Measurements from ENCODE around the gene WDR5B. TPM values are rescaled to one million over a fixed set of nuclear protein-coding genes. Genes with fewer than 3 reads are reported as not detected.
A peak's percentile ranks its signal among the peaks of the same experiment; 100 is the strongest.

WDR5B gene
- total and polyA plus RNA-seq, 2 of the 8 experiments (the other 6 are each of a cell fraction or from before 2014, with no cell fraction given): 1.9 to 3.5 TPM

DNA sequence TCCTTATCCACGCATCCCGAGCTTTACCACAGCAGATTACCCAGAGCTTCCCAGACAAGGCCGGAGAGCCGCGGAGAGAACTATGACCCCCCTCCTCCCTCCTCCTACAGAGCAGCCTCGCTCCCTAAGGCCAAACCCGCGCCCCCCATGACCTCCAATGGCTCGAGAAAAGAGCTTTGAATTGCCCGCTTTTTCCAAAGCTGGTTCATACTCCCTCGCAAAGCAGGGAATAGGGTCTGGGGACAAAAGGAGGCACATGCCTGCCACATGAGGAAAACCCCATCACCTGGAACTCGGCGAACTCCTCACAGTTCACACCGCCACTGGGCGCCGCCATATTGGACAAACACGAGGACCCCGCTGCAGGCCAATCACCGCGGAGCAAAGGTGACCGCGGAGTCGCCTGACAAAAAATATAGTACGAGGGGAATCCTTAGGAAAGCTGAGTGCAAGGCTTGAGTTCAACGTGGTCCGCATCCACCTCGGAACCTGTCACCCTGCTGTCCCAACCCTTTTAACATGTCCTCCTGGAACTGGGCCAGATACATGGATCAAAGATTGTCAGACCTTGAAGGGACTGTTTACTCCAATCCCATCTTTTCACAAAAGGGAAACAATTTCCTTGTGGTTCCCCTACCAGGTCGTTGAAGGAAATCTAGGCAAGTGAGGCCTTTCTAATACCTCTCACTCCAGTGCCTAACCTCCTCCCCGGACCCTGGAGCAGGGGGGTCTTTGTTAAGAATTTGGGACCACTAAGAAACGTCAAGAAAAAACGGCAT is 32.8 kb downstream of the WDR5B start, which contains the start of gene MIX23 (continued):
- TF ChIP-seq SP4 (IDR thresholded peaks at IDR 0.05; ENCODE audit: low read length) (peak; percentile 52; the same call in 1 of the 2 replicates), JUND (IDR thresholded peaks at IDR 0.05; ENCODE audit: low read length) (no peak), MAFK (IDR thresholded peaks at IDR 0.05; ENCODE audit: low read depth, low read length) (no peak), YY1 (IDR thresholded peaks at IDR 0.05; ENCODE audit: low read depth, low read length) (peak; percentile 99), PHF8 (conservative IDR thresholded peaks at IDR 0.05; ENCODE audit: low read depth, low read length) (peak; percentile 95), SP1 (IDR thresholded peaks at IDR 0.05; ENCODE audit: low read depth, low read length) (peak; percentile 71; the same call in 1 of the 2 replicates), TAF1 (IDR thresholded peaks at IDR 0.05; ENCODE audit: low read depth, low read length) (peak; percentile 98), BRCA1 (IDR thresholded peaks at IDR 0.05; ENCODE audit: low read depth, low read length) (no peak), GABPA (IDR thresholded peaks at IDR 0.05; ENCODE audit: borderline replicate concordance, insufficient read depth, low read length) (0 out of 2 replicates have a peak, but pooled peaks have one; percentile 9)
- TF ChIP-seq, protein P1, sequence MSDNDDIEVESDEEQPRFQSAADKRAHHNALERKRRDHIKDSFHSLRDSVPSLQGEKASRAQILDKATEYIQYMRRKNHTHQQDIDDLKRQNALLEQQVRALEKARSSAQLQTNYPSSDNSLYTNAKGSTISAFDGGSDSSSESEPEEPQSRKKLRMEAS (IDR thresholded peaks at IDR 0.05): peak; percentile 88
- TF ChIP-seq, protein P2, sequence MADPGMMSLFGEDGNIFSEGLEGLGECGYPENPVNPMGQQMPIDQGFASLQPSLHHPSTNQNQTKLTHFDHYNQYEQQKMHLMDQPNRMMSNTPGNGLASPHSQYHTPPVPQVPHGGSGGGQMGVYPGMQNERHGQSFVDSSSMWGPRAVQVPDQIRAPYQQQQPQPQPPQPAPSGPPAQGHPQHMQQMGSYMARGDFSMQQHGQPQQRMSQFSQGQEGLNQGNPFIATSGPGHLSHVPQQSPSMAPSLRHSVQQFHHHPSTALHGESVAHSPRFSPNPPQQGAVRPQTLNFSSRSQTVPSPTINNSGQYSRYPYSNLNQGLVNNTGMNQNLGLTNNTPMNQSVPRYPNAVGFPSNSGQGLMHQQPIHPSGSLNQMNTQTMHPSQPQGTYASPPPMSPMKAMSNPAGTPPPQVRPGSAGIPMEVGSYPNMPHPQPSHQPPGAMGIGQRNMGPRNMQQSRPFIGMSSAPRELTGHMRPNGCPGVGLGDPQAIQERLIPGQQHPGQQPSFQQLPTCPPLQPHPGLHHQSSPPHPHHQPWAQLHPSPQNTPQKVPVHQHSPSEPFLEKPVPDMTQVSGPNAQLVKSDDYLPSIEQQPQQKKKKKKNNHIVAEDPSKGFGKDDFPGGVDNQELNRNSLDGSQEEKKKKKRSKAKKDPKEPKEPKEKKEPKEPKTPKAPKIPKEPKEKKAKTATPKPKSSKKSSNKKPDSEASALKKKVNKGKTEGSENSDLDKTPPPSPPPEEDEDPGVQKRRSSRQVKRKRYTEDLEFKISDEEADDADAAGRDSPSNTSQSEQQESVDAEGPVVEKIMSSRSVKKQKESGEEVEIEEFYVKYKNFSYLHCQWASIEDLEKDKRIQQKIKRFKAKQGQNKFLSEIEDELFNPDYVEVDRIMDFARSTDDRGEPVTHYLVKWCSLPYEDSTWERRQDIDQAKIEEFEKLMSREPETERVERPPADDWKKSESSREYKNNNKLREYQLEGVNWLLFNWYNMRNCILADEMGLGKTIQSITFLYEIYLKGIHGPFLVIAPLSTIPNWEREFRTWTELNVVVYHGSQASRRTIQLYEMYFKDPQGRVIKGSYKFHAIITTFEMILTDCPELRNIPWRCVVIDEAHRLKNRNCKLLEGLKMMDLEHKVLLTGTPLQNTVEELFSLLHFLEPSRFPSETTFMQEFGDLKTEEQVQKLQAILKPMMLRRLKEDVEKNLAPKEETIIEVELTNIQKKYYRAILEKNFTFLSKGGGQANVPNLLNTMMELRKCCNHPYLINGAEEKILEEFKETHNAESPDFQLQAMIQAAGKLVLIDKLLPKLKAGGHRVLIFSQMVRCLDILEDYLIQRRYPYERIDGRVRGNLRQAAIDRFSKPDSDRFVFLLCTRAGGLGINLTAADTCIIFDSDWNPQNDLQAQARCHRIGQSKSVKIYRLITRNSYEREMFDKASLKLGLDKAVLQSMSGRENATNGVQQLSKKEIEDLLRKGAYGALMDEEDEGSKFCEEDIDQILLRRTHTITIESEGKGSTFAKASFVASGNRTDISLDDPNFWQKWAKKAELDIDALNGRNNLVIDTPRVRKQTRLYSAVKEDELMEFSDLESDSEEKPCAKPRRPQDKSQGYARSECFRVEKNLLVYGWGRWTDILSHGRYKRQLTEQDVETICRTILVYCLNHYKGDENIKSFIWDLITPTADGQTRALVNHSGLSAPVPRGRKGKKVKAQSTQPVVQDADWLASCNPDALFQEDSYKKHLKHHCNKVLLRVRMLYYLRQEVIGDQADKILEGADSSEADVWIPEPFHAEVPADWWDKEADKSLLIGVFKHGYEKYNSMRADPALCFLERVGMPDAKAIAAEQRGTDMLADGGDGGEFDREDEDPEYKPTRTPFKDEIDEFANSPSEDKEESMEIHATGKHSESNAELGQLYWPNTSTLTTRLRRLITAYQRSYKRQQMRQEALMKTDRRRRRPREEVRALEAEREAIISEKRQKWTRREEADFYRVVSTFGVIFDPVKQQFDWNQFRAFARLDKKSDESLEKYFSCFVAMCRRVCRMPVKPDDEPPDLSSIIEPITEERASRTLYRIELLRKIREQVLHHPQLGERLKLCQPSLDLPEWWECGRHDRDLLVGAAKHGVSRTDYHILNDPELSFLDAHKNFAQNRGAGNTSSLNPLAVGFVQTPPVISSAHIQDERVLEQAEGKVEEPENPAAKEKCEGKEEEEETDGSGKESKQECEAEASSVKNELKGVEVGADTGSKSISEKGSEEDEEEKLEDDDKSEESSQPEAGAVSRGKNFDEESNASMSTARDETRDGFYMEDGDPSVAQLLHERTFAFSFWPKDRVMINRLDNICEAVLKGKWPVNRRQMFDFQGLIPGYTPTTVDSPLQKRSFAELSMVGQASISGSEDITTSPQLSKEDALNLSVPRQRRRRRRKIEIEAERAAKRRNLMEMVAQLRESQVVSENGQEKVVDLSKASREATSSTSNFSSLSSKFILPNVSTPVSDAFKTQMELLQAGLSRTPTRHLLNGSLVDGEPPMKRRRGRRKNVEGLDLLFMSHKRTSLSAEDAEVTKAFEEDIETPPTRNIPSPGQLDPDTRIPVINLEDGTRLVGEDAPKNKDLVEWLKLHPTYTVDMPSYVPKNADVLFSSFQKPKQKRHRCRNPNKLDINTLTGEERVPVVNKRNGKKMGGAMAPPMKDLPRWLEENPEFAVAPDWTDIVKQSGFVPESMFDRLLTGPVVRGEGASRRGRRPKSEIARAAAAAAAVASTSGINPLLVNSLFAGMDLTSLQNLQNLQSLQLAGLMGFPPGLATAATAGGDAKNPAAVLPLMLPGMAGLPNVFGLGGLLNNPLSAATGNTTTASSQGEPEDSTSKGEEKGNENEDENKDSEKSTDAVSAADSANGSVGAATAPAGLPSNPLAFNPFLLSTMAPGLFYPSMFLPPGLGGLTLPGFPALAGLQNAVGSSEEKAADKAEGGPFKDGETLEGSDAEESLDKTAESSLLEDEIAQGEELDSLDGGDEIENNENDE (IDR thresholded peaks at IDR 0.05; ENCODE audit: insufficient replicate concordance, low read length): no peak
